Activated naive CD8-positive, alpha-beta T cell treated with anti-CD3 and anti-CD28 coated beads, Interleukin-2, amount 10 ng/mL, durations not matched to agents 7 days and 5 days (primary cell): ENCODE data around the gene S1PR2. TPM values are rescaled to one million over a fixed set of nuclear protein-coding genes. Genes with fewer than 3 reads are reported as not detected.
"Not testable (repeated sequence)": the region's sequence is repeated elsewhere in the genome, so short reads cannot be mapped to it uniquely, and the experiment has no call there.

Experiments used
- ATAC-seq: fragments of 150-1000 bp; cut with Tn5 transposase; one replicate; pipeline ENCODE4 v1.10.0; 2021; ENCODE audit warnings: low read depth, moderate library complexity
- POLR2A ChIA-PET: fragments of 350-600 bp; sonication (Branson Sonifier 250); formaldehyde crosslinking; loops from one replicate; lab custom pipeline; 2021; ENCODE audit warnings: antibody characterized with exemption; lab: Charles Lee
- DNase-seq: peaks from one replicate; pipeline ENCODE4 v3.0.0; 2021
- H3K27ac Mint-ChIP-seq: one replicate; pipeline ENCODE4 v1.8.0; 2022; ENCODE audit warnings: mild to moderate bottlenecking, mixed read lengths
- H3K27me3 Mint-ChIP-seq: one replicate; pipeline ENCODE4 v1.8.0; 2022; ENCODE audit warnings: mild to moderate bottlenecking, moderate library complexity, mixed read lengths
- H3K36me3 Mint-ChIP-seq: one replicate; pipeline ENCODE4 v1.8.0; 2021; ENCODE audit warnings: mild to moderate bottlenecking, mixed read lengths
- H3K4me1 Mint-ChIP-seq: one replicate; pipeline ENCODE4 v1.8.0; 2021; ENCODE audit warnings: mixed read lengths
- H3K4me3 Mint-ChIP-seq: one replicate; pipeline ENCODE4 v1.8.0; 2022; ENCODE audit warnings: mild to moderate bottlenecking, moderate library complexity, mixed read lengths
- H3K9me3 Mint-ChIP-seq: one replicate; pipeline ENCODE4 v1.8.0; 2021; ENCODE audit warnings: mixed read lengths
- total RNA-seq, 2 experiments: library from RNA; stranded (reverse); gene quantifications; one replicate each; pipeline ENCODE4 v1.2.3, GENCODE V29; 2021

The S1PR2 gene
- total RNA-seq, 2 experiments from 2014 or later, result 6.4 to 7.1 TPM

GRCh38 chr19:10245189-10245939, 14.2 kb upstream of the S1PR2 start:
- ATAC-seq (no peak), DNase-seq (no peak)
- POLR2A ChIA-PET, result interaction anchor here (1.3 kb wide), 1 partner anchor 10 kb away, joined by 3 read pairs; no protein-coding TSS in a partner anchor
- H3K36me3 Mint-ChIP-seq, result no peaks in the 10 kb centered on the region
- no peaks in the 10 kb centered on the region for H3K27me3 Mint-ChIP-seq
- no peaks in the 10 kb centered on the region for H3K9me3 Mint-ChIP-seq
- H3K4me3 Mint-ChIP-seq, result no peak overlapping the region
- H3K4me1 Mint-ChIP-seq, result peaks cover 3% of the 10 kb centered on the region
- H3K27ac Mint-ChIP-seq, result no peak overlapping the region

GRCh38 chr19:10243606-10244005, 12.5 kb upstream of the S1PR2 start:
- POLR2A ChIA-PET, result no interaction called here
- ATAC-seq, result no peak
- no peaks in the 10 kb centered on the region for H3K9me3 Mint-ChIP-seq

GRCh38 chr19:10241826-10242449, 10.8 kb upstream of the S1PR2 start:
- H3K27ac Mint-ChIP-seq, H3K4me1 Mint-ChIP-seq, H3K36me3 Mint-ChIP-seq, H3K9me3 Mint-ChIP-seq, H3K27me3 Mint-ChIP-seq, DNase-seq, ATAC-seq, H3K4me3 Mint-ChIP-seq: not testable (repeated sequence)
- POLR2A ChIA-PET, result interaction anchor here (0.6 kb wide), 1 partner anchor 121 kb away, joined by 4 read pairs; no protein-coding TSS in a partner anchor

More at GRCh38 chr19:10243606-10244005, 12.5 kb upstream of the S1PR2 start:
- Mint-ChIP-seq H3K4me1 (no peaks in the 10 kb centered on the region), H3K4me3 (no peak overlapping the region), H3K27ac (no peak overlapping the region), H3K36me3 (no peaks in the 10 kb centered on the region), H3K27me3 (no peaks in the 10 kb centered on the region)
- DNase-seq, result no peak

GRCh38 chr19:10238172-10238783, 7.1 kb upstream of the S1PR2 start:
- DNase-seq, result no peak
- peaks cover 2% of the 10 kb centered on the region for H3K27me3 Mint-ChIP-seq
- no peaks in the 10 kb centered on the region for H3K9me3 Mint-ChIP-seq
- no peak overlapping the region for H3K4me3 Mint-ChIP-seq
- POLR2A ChIA-PET, result interaction anchor here (1.0 kb wide), 1 partner anchor 12 kb away, joined by 3 read pairs; no protein-coding TSS in a partner anchor
- peaks cover 18% of the 10 kb centered on the region for H3K4me1 Mint-ChIP-seq
- no peak for ATAC-seq
- no peak overlapping the region for H3K27ac Mint-ChIP-seq
- no peaks in the 10 kb centered on the region for H3K36me3 Mint-ChIP-seq

- POLR2A ChIA-PET, result interaction anchor here (0.7 kb wide), 2 partner anchors 93 to 168 kb away, joined by 3 to 4 read pairs; no protein-coding TSS in a partner anchor
- no peak for DNase-seq
- peaks cover 18% of the 10 kb centered on the region for H3K4me1 Mint-ChIP-seq
- H3K9me3 Mint-ChIP-seq, result no peaks in the 10 kb centered on the region
- no peak overlapping the region for H3K4me3 Mint-ChIP-seq
- no peak overlapping the region for H3K27ac Mint-ChIP-seq
- H3K36me3 Mint-ChIP-seq, result no peaks in the 10 kb centered on the region
- no peak for ATAC-seq
- H3K27me3 Mint-ChIP-seq, result peaks cover 2% of the 10 kb centered on the region
Measured at GRCh38 chr19:10237702-10238101, 6.6 kb upstream of the S1PR2 start.

- ATAC-seq, H3K27me3 Mint-ChIP-seq, H3K9me3 Mint-ChIP-seq, DNase-seq, H3K36me3 Mint-ChIP-seq: not testable (repeated sequence)
- Mint-ChIP-seq H3K4me1 (peaks cover 23% of the 10 kb centered on the region), H3K27ac (peak overlapping the region; percentile 98), H3K4me3 (peak overlapping the region; percentile 92)
- POLR2A ChIA-PET, result interaction anchor here (1.0 to 1.7 kb wide), 10 partner anchors 9 to 193 kb away, joined by 3 to 6 read pairs (median 4); partner anchors contain the start of gene DNMT1
Measured at GRCh38 chr19:10235409-10235808, 4.3 kb upstream of the S1PR2 start.

- POLR2A ChIA-PET, result interaction anchor here (1.3 to 1.4 kb wide), 2 partner anchors 11 to 28 kb away, joined by 3 to 4 read pairs; no protein-coding TSS in a partner anchor
- Mint-ChIP-seq H3K27me3 (peaks cover 2% of the 10 kb centered on the region), H3K36me3 (no peaks in the 10 kb centered on the region), H3K9me3 (no peaks in the 10 kb centered on the region), H3K27ac (peak overlapping the region; percentile 98), H3K4me3 (no peak overlapping the region), H3K4me1 (peaks cover 23% of the 10 kb centered on the region)
- DNase-seq, result no peak
- ATAC-seq, result no peak
Measured at GRCh38 chr19:10235003-10235402, 3.9 kb upstream of the S1PR2 start.

GRCh38 chr19:10233946-10234345, 2.8 kb upstream of the S1PR2 start:
- peaks cover 2% of the 10 kb centered on the region for H3K27me3 Mint-ChIP-seq
- H3K36me3 Mint-ChIP-seq, result no peaks in the 10 kb centered on the region
- no peak for ATAC-seq
- POLR2A ChIA-PET, result interaction anchor here (0.7 kb wide), 1 partner anchor 28 kb away, joined by 4 read pairs; no protein-coding TSS in a partner anchor
- H3K9me3 Mint-ChIP-seq, result no peaks in the 10 kb centered on the region
- H3K4me1 Mint-ChIP-seq, result peaks cover 28% of the 10 kb centered on the region
- no peak overlapping the region for H3K4me3 Mint-ChIP-seq
- H3K27ac Mint-ChIP-seq, result no peak overlapping the region
- DNase-seq, result no peak

- Mint-ChIP-seq H3K27me3 (no peaks in the 10 kb centered on the region), H3K4me1 (peaks cover 24% of the 10 kb centered on the region), H3K4me3 (peak overlapping the region; percentile 74), H3K27ac (peak overlapping the region; percentile 81), H3K36me3 (no peaks in the 10 kb centered on the region), H3K9me3 (no peaks in the 10 kb centered on the region)
- POLR2A ChIA-PET, result interaction anchor here (0.6 to 1.3 kb wide), 5 partner anchors 19 to 413 kb away, joined by 3 to 5 read pairs (median 3); partner anchors contain the start of genes DNMT1 and FBXL12
- ATAC-seq (no peak), DNase-seq (no peak)
Measured at GRCh38 chr19:10231612-10232228, 589 bp upstream of the S1PR2 start.

- no peaks in the 10 kb centered on the region for H3K9me3 Mint-ChIP-seq
- no peaks in the 10 kb centered on the region for H3K36me3 Mint-ChIP-seq
- POLR2A ChIA-PET, result interaction anchor here (0.6 kb wide), 1 partner anchor 44 kb away, joined by 6 read pairs; no protein-coding TSS in a partner anchor
- peak overlapping the region; percentile 75 for H3K27ac Mint-ChIP-seq
- H3K4me3 Mint-ChIP-seq, result peak overlapping the region; percentile 87
- H3K4me1 Mint-ChIP-seq, result peaks cover 15% of the 10 kb centered on the region
- no peaks in the 10 kb centered on the region for H3K27me3 Mint-ChIP-seq
- DNase-seq, result no peak
- ATAC-seq, result peak; percentile 26
Measured at GRCh38 chr19:10230173-10230860, 814 bp downstream of the S1PR2 start.

- H3K4me1 Mint-ChIP-seq, result peaks cover 10% of the 10 kb centered on the region
- H3K27me3 Mint-ChIP-seq, result no peaks in the 10 kb centered on the region
- no peak overlapping the region for H3K27ac Mint-ChIP-seq
- H3K4me3 Mint-ChIP-seq, result no peak overlapping the region
- peaks cover 1% of the 10 kb centered on the region for H3K36me3 Mint-ChIP-seq
- no peaks in the 10 kb centered on the region for H3K9me3 Mint-ChIP-seq
- POLR2A ChIA-PET, result interaction anchor here (1.3 to 1.5 kb wide), 3 partner anchors 21 to 35 kb away, joined by 3 to 7 read pairs (median 3); partner anchors contain the start of genes DNMT1 and MRPL4
- no peak for DNase-seq
- ATAC-seq, result no peak
Measured at GRCh38 chr19:10228920-10229319, 2.2 kb downstream of the S1PR2 start.

GRCh38 chr19:10228393-10228792, 2.7 kb downstream of the S1PR2 start:
- DNase-seq, result no peak
- H3K4me3 Mint-ChIP-seq, result no peak overlapping the region
- POLR2A ChIA-PET, result interaction anchor here (1.3 to 1.5 kb wide), 3 partner anchors 21 to 34 kb away, joined by 3 to 7 read pairs (median 3); partner anchors contain the start of genes DNMT1 and MRPL4
- no peaks in the 10 kb centered on the region for H3K9me3 Mint-ChIP-seq
- H3K36me3 Mint-ChIP-seq, result peaks cover 1% of the 10 kb centered on the region
- H3K4me1 Mint-ChIP-seq, result peaks cover 10% of the 10 kb centered on the region
- ATAC-seq, result no peak
- H3K27ac Mint-ChIP-seq, result no peak overlapping the region
- H3K27me3 Mint-ChIP-seq, result no peaks in the 10 kb centered on the region
